Measurements from ENCODE around the gene MCHR1. TPM values are rescaled to one million over a fixed set of nuclear protein-coding genes. Genes with fewer than 3 reads are reported as not detected.

MCHR1 gene
- total RNA-seq, 1 donor from 2014 or later: 0.45 TPM

DNA sequence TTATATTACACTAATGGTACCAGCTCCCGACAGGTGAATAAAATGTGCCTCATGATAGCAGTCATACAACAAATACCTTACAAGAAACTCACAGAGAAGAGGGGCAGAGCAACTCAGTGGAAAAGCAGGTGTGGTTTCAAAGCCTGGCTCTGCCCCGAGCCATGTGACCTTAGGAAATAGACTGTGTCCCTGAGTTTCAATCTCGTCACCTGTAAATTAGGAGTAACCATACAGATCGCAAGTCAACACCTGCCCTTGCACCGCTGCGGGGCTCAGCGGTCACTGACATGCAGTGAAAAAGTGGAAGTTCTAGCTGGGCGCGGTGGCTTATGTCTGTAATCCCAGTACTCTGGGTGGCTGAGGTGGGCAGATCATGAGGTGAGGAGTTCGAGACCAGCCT, 30.9 kb upstream of the MCHR1 start:
- Histone ChIP-seq H3K27ac (no peak overlapping the region), H4K20me1 (ENCODE audit: low read depth) (no peaks in the 10 kb centered on the region), H3F3A (ENCODE audit: low read depth) (no peaks in the 10 kb centered on the region), H3K9ac (no peak overlapping the region), H2AFZ (replicated peaks) (no peak overlapping the region), H3K4me2 (no peak overlapping the region), H3K27me3 (no peaks in the 10 kb centered on the region), H3K79me2 (ENCODE audit: low read depth) (no peaks in the 10 kb centered on the region), H3K4me1 (no peaks in the 10 kb centered on the region), H3K9me3 (ENCODE audit: low read depth) (no peaks in the 10 kb centered on the region), H3K36me3 (no peaks in the 10 kb centered on the region), H3K4me3 (no peak overlapping the region)
- TF ChIP-seq EZH2 (IDR thresholded peaks at IDR 0.05) (no peak), EZH2phosphoT487 (IDR thresholded peaks at IDR 0.05) (no peak)
- TF ChIP-seq, protein P1, sequence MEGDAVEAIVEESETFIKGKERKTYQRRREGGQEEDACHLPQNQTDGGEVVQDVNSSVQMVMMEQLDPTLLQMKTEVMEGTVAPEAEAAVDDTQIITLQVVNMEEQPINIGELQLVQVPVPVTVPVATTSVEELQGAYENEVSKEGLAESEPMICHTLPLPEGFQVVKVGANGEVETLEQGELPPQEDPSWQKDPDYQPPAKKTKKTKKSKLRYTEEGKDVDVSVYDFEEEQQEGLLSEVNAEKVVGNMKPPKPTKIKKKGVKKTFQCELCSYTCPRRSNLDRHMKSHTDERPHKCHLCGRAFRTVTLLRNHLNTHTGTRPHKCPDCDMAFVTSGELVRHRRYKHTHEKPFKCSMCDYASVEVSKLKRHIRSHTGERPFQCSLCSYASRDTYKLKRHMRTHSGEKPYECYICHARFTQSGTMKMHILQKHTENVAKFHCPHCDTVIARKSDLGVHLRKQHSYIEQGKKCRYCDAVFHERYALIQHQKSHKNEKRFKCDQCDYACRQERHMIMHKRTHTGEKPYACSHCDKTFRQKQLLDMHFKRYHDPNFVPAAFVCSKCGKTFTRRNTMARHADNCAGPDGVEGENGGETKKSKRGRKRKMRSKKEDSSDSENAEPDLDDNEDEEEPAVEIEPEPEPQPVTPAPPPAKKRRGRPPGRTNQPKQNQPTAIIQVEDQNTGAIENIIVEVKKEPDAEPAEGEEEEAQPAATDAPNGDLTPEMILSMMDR (IDR thresholded peaks at IDR 0.05): no peak
- no peak overlapping the region for H3K4me3 Mint-ChIP-seq
- DNase-seq (ENCODE audit: low spot score): no peak
- H3K9me3 Mint-ChIP-seq: no peaks in the 10 kb centered on the region
- peaks cover 31% of the 10 kb centered on the region for H3K4me1 Mint-ChIP-seq
- H3K27ac Mint-ChIP-seq: peak overlapping the region; percentile 21
- peaks cover 9% of the 10 kb centered on the region for H3K27me3 Mint-ChIP-seq (ENCODE audit: insufficient read depth, low read depth)
- no peaks in the 10 kb centered on the region for H3K36me3 Mint-ChIP-seq

DNA sequence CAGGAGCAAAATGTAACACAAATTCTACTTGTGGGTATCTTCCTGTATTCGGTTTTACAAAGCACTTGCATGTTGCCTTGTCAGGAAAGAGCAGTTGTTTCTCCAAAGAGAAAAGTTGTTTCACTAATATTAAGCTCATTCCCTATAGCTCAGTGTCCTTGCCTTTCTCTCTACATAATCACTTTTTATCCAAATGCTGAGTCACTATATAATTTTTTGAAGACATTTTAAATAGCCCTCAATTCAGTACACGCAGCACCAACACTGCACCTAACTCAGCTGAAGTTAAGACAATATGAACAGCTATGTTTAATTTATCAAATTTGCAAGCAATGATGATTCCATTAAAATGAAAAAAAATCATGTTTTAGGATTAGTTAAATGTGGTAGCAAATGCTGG, 28.2 kb upstream of the MCHR1 start:
- Histone ChIP-seq H3F3A (ENCODE audit: low read depth) (peaks cover 12% of the 10 kb centered on the region), H4K20me1 (ENCODE audit: low read depth) (no peaks in the 10 kb centered on the region), H3K9me3 (ENCODE audit: low read depth) (no peaks in the 10 kb centered on the region), H3K79me2 (ENCODE audit: low read depth) (no peaks in the 10 kb centered on the region), H3K36me3 (no peaks in the 10 kb centered on the region), H3K9ac (no peak overlapping the region), H3K27ac (no peak overlapping the region), H3K4me2 (no peak overlapping the region), H3K27me3 (no peaks in the 10 kb centered on the region), H3K4me3 (no peak overlapping the region), H2AFZ (replicated peaks) (peak overlapping the region; percentile 89), H3K4me1 (peaks cover 6% of the 10 kb centered on the region)
- no peak overlapping the region for H3K27ac Mint-ChIP-seq
- no peak for DNase-seq (ENCODE audit: low spot score)
- H3K4me3 Mint-ChIP-seq: no peak overlapping the region
- peaks cover 10% of the 10 kb centered on the region for H3K27me3 Mint-ChIP-seq (ENCODE audit: insufficient read depth, low read depth)
- no peaks in the 10 kb centered on the region for H3K36me3 Mint-ChIP-seq
- TF ChIP-seq, protein P1 (IDR thresholded peaks at IDR 0.05): no peak
- no peak for TF ChIP-seq EZH2phosphoT487 (IDR thresholded peaks at IDR 0.05)
- no peak for TF ChIP-seq EZH2 (IDR thresholded peaks at IDR 0.05)
- no peaks in the 10 kb centered on the region for H3K9me3 Mint-ChIP-seq
- H3K4me1 Mint-ChIP-seq: peaks cover 38% of the 10 kb centered on the region

DNA sequence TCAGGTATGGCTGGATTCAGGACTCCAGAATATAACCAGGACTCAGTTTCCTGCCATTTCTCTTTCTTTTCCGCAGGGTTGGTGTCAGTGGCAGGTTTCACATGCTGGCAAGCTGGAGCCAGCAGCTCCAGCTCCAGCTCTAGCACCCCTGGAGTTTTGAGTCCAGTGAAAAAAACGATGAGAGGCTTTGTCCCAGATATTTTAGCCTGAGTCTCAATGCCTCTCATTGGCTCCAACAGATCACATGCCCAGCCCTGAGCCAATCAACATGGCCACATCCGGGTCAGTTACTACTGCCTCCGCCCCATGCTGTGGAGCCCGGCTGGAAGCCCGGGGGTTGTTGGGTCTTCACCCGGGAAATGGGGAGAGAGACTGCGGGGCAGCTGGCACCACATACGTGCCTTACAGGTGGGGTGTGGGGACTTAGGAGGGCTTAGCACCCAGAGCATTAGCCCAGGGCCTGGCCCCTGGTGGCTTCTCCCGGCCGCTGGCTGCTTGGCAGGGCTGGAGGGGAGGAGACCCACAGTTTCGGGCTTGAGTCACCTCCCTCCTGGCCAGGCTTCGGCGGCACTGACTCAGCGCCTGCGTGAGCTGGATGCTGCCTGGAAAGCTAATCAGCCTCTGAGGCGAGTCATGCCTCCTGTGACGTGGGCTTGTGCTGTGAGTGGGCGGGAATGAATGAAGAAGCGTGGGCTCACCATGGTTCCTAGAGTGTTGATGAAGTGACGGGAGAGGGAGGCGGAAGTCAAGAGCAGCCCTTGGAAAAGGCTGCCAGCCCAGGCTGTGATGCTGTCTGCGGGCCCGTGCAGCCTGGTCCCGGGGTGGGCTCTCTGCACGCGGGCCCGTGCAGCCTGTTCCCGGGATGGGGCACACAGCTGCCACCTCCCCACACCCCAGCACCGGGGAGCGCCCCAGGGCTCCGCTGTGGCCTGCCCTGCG, 27.5 kb upstream of the MCHR1 start:
- Histone ChIP-seq H3K79me2 (ENCODE audit: low read depth) (no peaks in the 10 kb centered on the region), H3K9ac (no peak overlapping the region), H3K9me3 (ENCODE audit: low read depth) (no peaks in the 10 kb centered on the region), H4K20me1 (ENCODE audit: low read depth) (no peaks in the 10 kb centered on the region), H3F3A (ENCODE audit: low read depth) (peaks cover 12% of the 10 kb centered on the region), H3K4me2 (peak overlapping the region; percentile 54), H3K4me3 (peak overlapping the region; percentile 25), H3K36me3 (no peaks in the 10 kb centered on the region), H3K27me3 (no peaks in the 10 kb centered on the region), H2AFZ (replicated peaks) (peak overlapping the region; percentile 89), H3K27ac (no peak overlapping the region), H3K4me1 (peaks cover 6% of the 10 kb centered on the region)
- Mint-ChIP-seq H3K27ac (peak overlapping the region; percentile 90), H3K4me3 (peak overlapping the region; percentile 77), H3K9me3 (no peaks in the 10 kb centered on the region), H3K4me1 (peaks cover 36% of the 10 kb centered on the region), H3K27me3 (ENCODE audit: insufficient read depth, low read depth) (peaks cover 10% of the 10 kb centered on the region), H3K36me3 (no peaks in the 10 kb centered on the region)
- DNase-seq (ENCODE audit: low spot score): peak; percentile 69
- TF ChIP-seq EZH2 (IDR thresholded peaks at IDR 0.05): no peak
- TF ChIP-seq, protein P1 (IDR thresholded peaks at IDR 0.05): no peak
- no peak for TF ChIP-seq EZH2phosphoT487 (IDR thresholded peaks at IDR 0.05)
